H1 (cell line): ENCODE data around the gene EPB41L3. TPM values are rescaled to one million over a fixed set of nuclear protein-coding genes. Genes with fewer than 3 reads are reported as not detected.

Experiments used
- CTCF ChIA-PET: fragments of 300-600 bp; sonication (Branson Sonifier 250); formaldehyde crosslinking; loops from one replicate; lab custom pipeline; 2021; ENCODE audit not compliant: partially characterized antibody; lab: Charles Lee
- POLR2A ChIA-PET: fragments of 300-600 bp; sonication (Branson Sonifier 250); formaldehyde crosslinking; loops from one replicate; lab custom pipeline; 2021; ENCODE audit warnings: inconsistent platforms; ENCODE audit not compliant: partially characterized antibody; lab: Charles Lee
- DNase-seq, 2 experiments: peaks; one replicate each; pipeline versions ENCODE4 v3.0.0 to v3.0.0-alpha.2; 2010 to 2022; ENCODE audit warnings: low spot score in 2 of 2, low read depth in 1 of 2, mixed read lengths in 1 of 2
- FAIRE-seq: peaks from 2 replicates; lab custom pipeline; 2011; peaks lifted over from hg19 to GRCh38; lab: Jason Lieb, UNC
- H2AFZ ChIP-seq: 2 replicates; pipeline ENCODE4 v1.8.1; 2012; ENCODE audit warnings: low read length, inconsistent platforms
- H2AK5ac ChIP-seq: 2 replicates; pipeline ENCODE4 v1.6.1; 2013; ENCODE audit warnings: low read depth, low read length
- H2BK120ac ChIP-seq: replicated peaks from 2 replicates; pipeline ENCODE3; 2013; ENCODE audit warnings: low read depth, low read length, inconsistent platforms
- H2BK12ac ChIP-seq: 2 replicates; pipeline ENCODE4 v1.6.1; 2013; ENCODE audit warnings: low read depth, low read length
- H2BK15ac ChIP-seq: 2 replicates; pipeline ENCODE4 v1.6.1; 2013; ENCODE audit warnings: low read length
- H2BK20ac ChIP-seq: 2 replicates; pipeline ENCODE4 v1.6.1; 2013; ENCODE audit warnings: low read length
- H2BK5ac ChIP-seq: 2 replicates; pipeline ENCODE4 v1.6.1; 2013; ENCODE audit warnings: low read depth, low read length
- H3K14ac ChIP-seq: 2 replicates; pipeline ENCODE4 v1.6.1; 2013; ENCODE audit warnings: inconsistent platforms; ENCODE audit not compliant: insufficient read length
- H3K18ac ChIP-seq: 2 replicates; pipeline ENCODE4 v1.6.1; 2013; ENCODE audit warnings: low read length; ENCODE audit errors: extremely low read depth
- H3K23ac ChIP-seq: 2 replicates; pipeline ENCODE4 v1.6.1; 2013; ENCODE audit warnings: inconsistent platforms; ENCODE audit not compliant: insufficient read length
- H3K23me2 ChIP-seq: 2 replicates; pipeline ENCODE4 v1.6.1; 2013; ENCODE audit warnings: low read depth, low read length
- H3K27ac ChIP-seq: 2 replicates; pipeline ENCODE4 v1.6.1; 2011; ENCODE audit warnings: low read depth, low read length, inconsistent platforms
- H3K27me3 ChIP-seq, 4 experiments: replicated peaks in 1 of 4; 1 replicate in 1 of 4; 2 replicates in 3 of 4; pipeline versions ENCODE4 v1.6.1 to v1.8.1; 2011 to 2013; ENCODE audit warnings: low read length in 3 of 4, mild to moderate bottlenecking in 3 of 4, inconsistent platforms in 2 of 4, mixed read lengths in 2 of 4, moderate library complexity in 1 of 4; ENCODE audit not compliant: control insufficient read depth in 3 of 4, insufficient read depth in 3 of 4; ENCODE audit errors: extremely low read depth in 1 of 4
- H3K36me3 ChIP-seq, 4 experiments: 2 replicates each; pipeline versions ENCODE4 v1.6.1 to v1.8.1; 2011 to 2013; ENCODE audit warnings: mild to moderate bottlenecking in 4 of 4, low read length in 3 of 4, moderate library complexity in 2 of 4, control low read depth in 1 of 4, inconsistent platforms in 1 of 4; ENCODE audit not compliant: insufficient read depth in 4 of 4, control insufficient read depth in 2 of 4
- H3K4ac ChIP-seq: replicated peaks from 2 replicates; pipeline ENCODE3; 2013; ENCODE audit warnings: low read length, low read depth, mixed read lengths, inconsistent platforms; ENCODE audit not compliant: insufficient read length
- H3K4me1 ChIP-seq, 4 experiments: replicated peaks in 1 of 4; 1 replicate in 1 of 4; 2 replicates in 3 of 4; pipeline versions ENCODE4 v1.6.1 to v1.8.1; 2011 to 2013; ENCODE audit warnings: low read length in 3 of 4, inconsistent platforms in 2 of 4, mixed read lengths in 1 of 4; ENCODE audit not compliant: insufficient read depth in 4 of 4, control insufficient read depth in 3 of 4
- H3K4me2 ChIP-seq, 2 experiments: 2 replicates each; pipeline versions ENCODE4 v1.6.1 to v1.8.1; 2011 to 2013; ENCODE audit warnings: low read depth in 2 of 2, low read length in 2 of 2, control low read depth in 1 of 2, inconsistent platforms in 1 of 2, mild to moderate bottlenecking in 1 of 2; ENCODE audit not compliant: insufficient read depth in 1 of 2
- H3K4me3 ChIP-seq, 4 experiments: fragments of 200-600, 300-600 bp in 1 of 4; sonication (generic), shearing (Covaris generic), sonication (Bioruptor Twin) in 1 of 4; 2 replicates each; pipeline versions ENCODE4 v1.5.1 to v1.8.1; 2011 to 2016; ENCODE audit warnings: low read length in 4 of 4, low read depth in 3 of 4, control low read depth in 2 of 4, inconsistent platforms in 2 of 4, mild to moderate bottlenecking in 2 of 4, mixed read lengths in 1 of 4, moderate library complexity in 1 of 4; ENCODE audit not compliant: insufficient read depth in 2 of 4; ENCODE audit errors: extremely low read depth in 1 of 4
- H3K56ac ChIP-seq: replicated peaks from 2 replicates; pipeline ENCODE3; 2013; ENCODE audit warnings: low read depth, mild to moderate bottlenecking, mixed read lengths, low read length, inconsistent platforms; ENCODE audit not compliant: insufficient read length
- H3K79me1 ChIP-seq: 2 replicates; pipeline ENCODE4 v1.6.1; 2013; ENCODE audit warnings: low read depth, low read length, control low read depth
- H3K79me2 ChIP-seq, 2 experiments: 2 replicates each; pipeline versions ENCODE4 v1.6.1 to v1.8.1; 2012 to 2013; ENCODE audit warnings: low read length in 2 of 2, mild to moderate bottlenecking in 2 of 2, inconsistent platforms in 1 of 2; ENCODE audit not compliant: insufficient read depth in 2 of 2, control insufficient read depth in 1 of 2
- H3K9ac ChIP-seq, 4 experiments: replicated peaks in 1 of 4; 1 replicate in 1 of 4; 2 replicates in 3 of 4; pipeline versions ENCODE4 v1.6.1 to v1.8.1; 2011 to 2013; ENCODE audit warnings: low read depth in 3 of 4, low read length in 3 of 4, control low read depth in 2 of 4, mild to moderate bottlenecking in 2 of 4, moderate library complexity in 2 of 4, inconsistent platforms in 1 of 4; ENCODE audit errors: extremely low read depth in 1 of 4
- H3K9me3 ChIP-seq, 2 experiments: 2 replicates each; pipeline versions ENCODE4 v1.6.1 to v1.8.1; 2012 to 2013; ENCODE audit warnings: mild to moderate bottlenecking in 2 of 2, moderate library complexity in 2 of 2, control low read depth in 1 of 2, inconsistent platforms in 1 of 2, low read depth in 1 of 2, low read length in 1 of 2, mixed read lengths in 1 of 2; ENCODE audit not compliant: insufficient read depth in 2 of 2
- H4K20me1 ChIP-seq, 2 experiments: replicated peaks in 1 of 2; 2 replicates each; pipeline versions ENCODE3 to v1.8.1; 2011 to 2013; ENCODE audit warnings: inconsistent platforms in 2 of 2, low read length in 2 of 2, mild to moderate bottlenecking in 1 of 2; ENCODE audit not compliant: insufficient read depth in 2 of 2, control insufficient read depth in 1 of 2
- H4K5ac ChIP-seq: 2 replicates; pipeline ENCODE4 v1.6.1; 2013; ENCODE audit warnings: low read length, low read depth, mixed read lengths, inconsistent platforms; ENCODE audit not compliant: insufficient read length
- H4K8ac ChIP-seq: 2 replicates; pipeline ENCODE4 v1.8.0; 2013; ENCODE audit warnings: mild to moderate bottlenecking, moderate library complexity, low read length, inconsistent platforms; ENCODE audit not compliant: insufficient read depth; ENCODE audit errors: extremely low read depth
- H4K91ac ChIP-seq: replicated peaks from 2 replicates; pipeline ENCODE3; 2013; ENCODE audit warnings: low read length, mixed read lengths, inconsistent platforms; ENCODE audit not compliant: insufficient read length
- NRF1 ChIP-seq: IDR thresholded peaks from 2 replicates; pipeline ENCODE4 v1.6.1; 2011; ENCODE audit warnings: mild to moderate bottlenecking, low read depth, low read length, improper control_type of control experiment
- SIX5 ChIP-seq: IDR thresholded peaks from 2 replicates; pipeline ENCODE4 v1.6.1; 2011; ENCODE audit warnings: mild to moderate bottlenecking, low read depth, low read length
- WGBS, 2 experiments: shearing (Covaris generic) in 1 of 2; methylation state at CpG; one replicate each; pipeline versions ENCODE4 v1.1.6 to v1.1.7; 2013 to 2015; ENCODE audit warnings: low lambda C conversion rate in 2 of 2, mixed read lengths in 2 of 2, inconsistent platforms in 1 of 2, low coverage in 1 of 2, missing lambda C conversion rate in 1 of 2; ENCODE audit not compliant: insufficient replicate concordance in 2 of 2, insufficient coverage in 1 of 2, insufficient read length in 1 of 2; ENCODE audit errors: extremely low coverage in 1 of 2, missing lambda C conversion rate in 1 of 2; 5-methylcytosine and 5-hydroxymethylcytosine counted together
- polyA plus RNA-seq, 7 experiments: library from polyadenylated mRNA; depleted of rRNA in 3 of 7; stranded (reverse) in 5 of 7; unstranded in 2 of 7; fragments of >200 nt in 5 of 7; fragments of 200-250 nt in 2 of 7; gene quantifications; 1 replicate in 5 of 7; 2 replicates in 1 of 7; 4 replicates in 1 of 7; pipeline versions ENCODE4 v1.2.1 to v1.2.3, GENCODE V29; 2011 to 2013; ENCODE audit warnings: missing spikeins in 2 of 7, mixed read lengths in 2 of 7
- total RNA-seq: library from RNA; stranded (reverse); fragmentation: NEBNext Ultra II Directional; extraction: Animal tissue kit (Norgen Biotek cat#: 25700); gene quantifications from 2 replicates; pipeline ENCODE4 v1.2.1, GENCODE V29; 2021

Gene EPB41L3
- total and polyA plus RNA-seq, 2 of the 8 experiments (the other 6 are each of a cell fraction or from before 2014, with no cell fraction given), result 7.9 to 16.1 TPM

DNA sequence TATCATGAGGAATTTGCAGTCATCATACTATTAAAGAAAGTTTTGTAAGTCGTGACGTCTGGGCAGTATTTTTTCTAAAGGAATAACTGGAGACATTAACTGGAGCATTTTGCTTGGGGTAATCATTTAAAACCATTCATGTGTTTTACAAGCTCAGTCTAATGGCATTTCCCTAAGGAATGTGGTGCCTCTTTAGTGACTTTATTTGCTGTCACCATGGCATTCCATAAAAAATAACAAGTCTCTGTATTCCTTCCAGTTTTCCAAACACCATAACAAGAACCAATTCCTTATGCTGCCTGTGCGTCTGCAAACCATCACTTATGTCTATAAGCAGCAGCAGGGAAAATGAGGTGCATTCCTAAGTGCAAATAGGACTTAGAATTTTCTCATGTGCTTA is 82.8 kb downstream of the EPB41L3 start:
- no peaks in the 10 kb centered on the region for H3K27me3 ChIP-seq
- no peaks in the 10 kb centered on the region for H3K9me3 ChIP-seq
- H2BK12ac ChIP-seq, result no peak overlapping the region
- no peak overlapping the region for H4K91ac ChIP-seq
- H3K56ac ChIP-seq, result no peak overlapping the region
- peaks cover 0 to 9% (median 1%) of the 10 kb centered on the region in 4 experiments; a peak in 2 of 7 replicates for H3K4me1 ChIP-seq
- CTCF ChIA-PET, result no interaction called here
- no peak for TF ChIP-seq SIX5
- 0 out of 2 replicates have a peak, but pooled peaks have one; percentile 2 for TF ChIP-seq NRF1
- TF ChIP-seq, all 59 proteins: peak for 1
- H2BK5ac ChIP-seq, result no peak overlapping the region
- H4K5ac ChIP-seq, result no peak overlapping the region
- H3K36me3 ChIP-seq, result no peaks in the 10 kb centered on the region
- H3K14ac ChIP-seq, result no peak overlapping the region
- H2BK20ac ChIP-seq, result no peak overlapping the region
- H2AK5ac ChIP-seq, result no peak overlapping the region
- no peak overlapping the region for H3K23ac ChIP-seq
- no peak overlapping the region for H2BK15ac ChIP-seq
- DNase-seq, result no peak
- no peaks in the 10 kb centered on the region for H4K20me1 ChIP-seq
- no peak for FAIRE-seq
- H3K79me2 ChIP-seq, result no peaks in the 10 kb centered on the region
- POLR2A ChIA-PET, result no interaction called here
- no peak overlapping the region for H2AFZ ChIP-seq
- H3K4me2 ChIP-seq, result no peak overlapping the region
- no peak overlapping the region for H3K18ac ChIP-seq
- H3K79me1 ChIP-seq, result no peaks in the 10 kb centered on the region
- H3K4me3 ChIP-seq, result no peak overlapping the region
- H3K9ac ChIP-seq, result no peak overlapping the region
- no peak overlapping the region for H4K8ac ChIP-seq
- H2BK120ac ChIP-seq, result no peak overlapping the region
- no peaks in the 10 kb centered on the region for H3K23me2 ChIP-seq
- no peak overlapping the region for H3K27ac ChIP-seq
- 81% methylated on average over 3 of the region's 3 CpGs; no CpG with 5 or more reads in 1 of the 2 experiments for WGBS, 2 experiments
- H3K4ac ChIP-seq, result no peak overlapping the region
